Calu3 (cell line): ENCODE results near the gene EDA. TPM values are rescaled to one million over a fixed set of nuclear protein-coding genes. Genes with fewer than 3 reads are reported as not detected.

Experiments used
- BruUV-seq: library from RNA; stranded (reverse); fragments of 400-500 nt; replicated peaks from 2 replicates; lab custom pipeline; 2021; lab: Mats Ljungman, UMichigan
- CTCF ChIA-PET: fragments of 300-600 bp; sonication (Branson Sonifier 250); formaldehyde crosslinking; loops from one replicate; lab custom pipeline; 2022; ENCODE audit warnings: antibody characterized with exemption; lab: Charles Lee
- DNase-seq: peaks from one replicate; pipeline ENCODE4 v3.0.0; 2022
- H3K27ac Mint-ChIP-seq: one replicate; pipeline ENCODE4 v1.8.0; 2022; ENCODE audit warnings: mixed read lengths; ENCODE audit not compliant: unreplicated experiment
- H3K27me3 Mint-ChIP-seq: one replicate; pipeline ENCODE4 v1.8.0; 2022; ENCODE audit warnings: mixed read lengths; ENCODE audit not compliant: unreplicated experiment
- H3K36me3 Mint-ChIP-seq: one replicate; pipeline ENCODE4 v1.8.0; 2022; ENCODE audit warnings: mild to moderate bottlenecking, moderate library complexity, mixed read lengths; ENCODE audit not compliant: insufficient read depth, unreplicated experiment
- H3K4me1 Mint-ChIP-seq: one replicate; pipeline ENCODE4 v1.8.0; 2022; ENCODE audit warnings: mild to moderate bottlenecking, low read depth, mixed read lengths; ENCODE audit not compliant: unreplicated experiment
- H3K4me3 Mint-ChIP-seq: one replicate; pipeline ENCODE4 v1.8.0; 2022; ENCODE audit warnings: mild to moderate bottlenecking, low read depth, moderate library complexity, mixed read lengths; ENCODE audit not compliant: unreplicated experiment
- H3K9me3 Mint-ChIP-seq: one replicate; pipeline ENCODE4 v1.8.0; 2022; ENCODE audit warnings: low read depth, mixed read lengths; ENCODE audit not compliant: unreplicated experiment
- intact Hi-C: fragments of 100-400 bp; cut with micrococcal nuclease; formaldehyde crosslinking; loops from one replicate; pipeline ENCODE4 v1.10.0; 2022; ENCODE audit not compliant: unreplicated experiment
- total RNA-seq: library from RNA; stranded (reverse); gene quantifications from 2 replicates; pipeline ENCODE4 v1.2.3, GENCODE V29; 2022
- TF ChIP-seq, protein P1 (sequence below): fragments of 200-600 bp; IDR thresholded peaks from one replicate; pipeline ENCODE4 v1.8.0; 2022; ENCODE audit warnings: antibody characterized with exemption; ENCODE audit not compliant: unreplicated experiment

Gene EDA
- total RNA-seq, 1 experiment from 2014 or later: 5.7 TPM

DNA sequence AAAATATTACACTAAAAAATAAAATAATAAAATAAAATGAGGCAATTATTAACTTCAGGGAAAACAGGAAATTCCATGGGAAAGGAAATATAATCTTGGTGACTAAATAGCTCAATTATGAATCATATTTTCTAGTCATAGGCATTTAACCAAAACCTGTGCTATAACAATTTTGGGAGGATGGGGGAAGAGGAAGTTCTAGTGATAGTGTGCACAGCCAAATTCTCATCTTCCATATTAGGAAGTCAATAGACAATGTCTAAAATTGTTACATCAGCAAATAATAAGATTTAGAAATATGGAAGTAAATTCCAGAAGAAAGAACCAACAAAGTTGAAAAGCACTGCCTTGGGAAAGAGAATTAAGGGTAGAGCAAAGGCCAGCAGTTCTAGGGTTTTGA is 431.1 kb downstream of the EDA start:
- TF ChIP-seq, protein P1, sequence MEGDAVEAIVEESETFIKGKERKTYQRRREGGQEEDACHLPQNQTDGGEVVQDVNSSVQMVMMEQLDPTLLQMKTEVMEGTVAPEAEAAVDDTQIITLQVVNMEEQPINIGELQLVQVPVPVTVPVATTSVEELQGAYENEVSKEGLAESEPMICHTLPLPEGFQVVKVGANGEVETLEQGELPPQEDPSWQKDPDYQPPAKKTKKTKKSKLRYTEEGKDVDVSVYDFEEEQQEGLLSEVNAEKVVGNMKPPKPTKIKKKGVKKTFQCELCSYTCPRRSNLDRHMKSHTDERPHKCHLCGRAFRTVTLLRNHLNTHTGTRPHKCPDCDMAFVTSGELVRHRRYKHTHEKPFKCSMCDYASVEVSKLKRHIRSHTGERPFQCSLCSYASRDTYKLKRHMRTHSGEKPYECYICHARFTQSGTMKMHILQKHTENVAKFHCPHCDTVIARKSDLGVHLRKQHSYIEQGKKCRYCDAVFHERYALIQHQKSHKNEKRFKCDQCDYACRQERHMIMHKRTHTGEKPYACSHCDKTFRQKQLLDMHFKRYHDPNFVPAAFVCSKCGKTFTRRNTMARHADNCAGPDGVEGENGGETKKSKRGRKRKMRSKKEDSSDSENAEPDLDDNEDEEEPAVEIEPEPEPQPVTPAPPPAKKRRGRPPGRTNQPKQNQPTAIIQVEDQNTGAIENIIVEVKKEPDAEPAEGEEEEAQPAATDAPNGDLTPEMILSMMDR: no peak
- no peaks in the 10 kb centered on the region for H3K36me3 Mint-ChIP-seq
- intact Hi-C loops: no loop called here
- H3K9me3 Mint-ChIP-seq: no peaks in the 10 kb centered on the region
- DNase-seq: no peak
- CTCF ChIA-PET: interaction anchor here (0.5 to 1.0 kb wide), 2 partner anchors 16 to 92 kb away, joined by 4 to 5 read pairs; no protein-coding TSS in a partner anchor
- H3K4me3 Mint-ChIP-seq: no peak overlapping the region
- no TSS peak for BruUV-seq
- no peaks in the 10 kb centered on the region for H3K27me3 Mint-ChIP-seq
- no peak overlapping the region for H3K27ac Mint-ChIP-seq
- H3K4me1 Mint-ChIP-seq: peaks cover 48% of the 10 kb centered on the region

DNA sequence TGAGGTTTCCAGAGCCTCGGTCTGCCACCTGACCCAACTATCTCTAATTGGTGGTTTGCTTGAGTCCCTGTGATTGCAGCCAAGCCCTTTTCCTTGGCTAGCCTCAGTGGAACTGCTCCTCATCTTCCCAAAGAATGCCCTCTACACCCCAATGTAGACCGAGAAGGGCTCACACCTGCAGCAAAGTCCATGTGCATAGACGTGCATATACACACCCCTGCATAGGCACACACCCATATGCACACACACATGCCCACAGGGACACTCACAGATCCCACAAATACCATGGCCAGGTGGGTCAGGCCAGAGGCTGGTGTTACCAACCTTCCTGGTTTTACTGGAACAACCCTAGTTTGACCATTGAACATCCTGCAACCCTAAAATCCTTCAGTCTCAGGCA is 433.5 kb downstream of the EDA start:
- no peak for DNase-seq
- Mint-ChIP-seq H3K27me3 (no peaks in the 10 kb centered on the region), H3K9me3 (no peaks in the 10 kb centered on the region), H3K4me3 (no peak overlapping the region), H3K4me1 (peaks cover 30% of the 10 kb centered on the region), H3K36me3 (no peaks in the 10 kb centered on the region), H3K27ac (no peak overlapping the region)
- TF ChIP-seq, protein P1: no peak
- CTCF ChIA-PET: no interaction called here
- BruUV-seq: no TSS peak
- intact Hi-C loops: no loop called here

DNA sequence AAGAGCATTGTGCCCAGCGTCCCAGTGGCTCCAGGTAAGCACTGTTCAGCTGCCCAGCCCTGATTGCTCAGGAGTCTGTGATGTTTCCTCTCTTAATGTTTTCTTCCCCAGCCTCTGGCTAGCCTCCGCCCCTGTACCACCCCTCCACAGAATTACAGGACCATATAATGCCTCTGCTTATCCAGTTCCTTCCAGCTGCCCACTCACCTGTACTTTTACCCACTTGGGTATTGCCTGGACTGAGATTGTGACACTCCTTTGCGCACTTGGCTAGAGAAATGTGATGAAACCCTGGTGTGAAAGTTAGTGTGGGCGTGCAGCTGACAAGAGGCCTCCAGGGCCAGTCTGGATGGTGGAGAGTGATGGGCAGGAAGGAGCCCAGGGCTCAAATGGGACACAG is 434.0 kb downstream of the EDA start, which contains the start of gene AWAT2:
TSS of gene AWAT2 (minus strand) at position 14 of the 400 bp plus-strand sequence. CDS start at position 8, 6 bp downstream.
- TF ChIP-seq, protein P1: no peak
- CTCF ChIA-PET: no interaction called here
- DNase-seq: no peak
- BruUV-seq: no TSS peak
- H3K4me1 Mint-ChIP-seq: peaks cover 24% of the 10 kb centered on the region
- no peak within 1 kb of the TSS for H3K4me3 Mint-ChIP-seq
- no peaks in the 10 kb centered on the region for H3K36me3 Mint-ChIP-seq
- no peaks in the 10 kb centered on the region for H3K27me3 Mint-ChIP-seq
- intact Hi-C loops: no loop called here
- no peak within 1 kb of the TSS for H3K27ac Mint-ChIP-seq
- H3K9me3 Mint-ChIP-seq: no peaks in the 10 kb centered on the region

DNA sequence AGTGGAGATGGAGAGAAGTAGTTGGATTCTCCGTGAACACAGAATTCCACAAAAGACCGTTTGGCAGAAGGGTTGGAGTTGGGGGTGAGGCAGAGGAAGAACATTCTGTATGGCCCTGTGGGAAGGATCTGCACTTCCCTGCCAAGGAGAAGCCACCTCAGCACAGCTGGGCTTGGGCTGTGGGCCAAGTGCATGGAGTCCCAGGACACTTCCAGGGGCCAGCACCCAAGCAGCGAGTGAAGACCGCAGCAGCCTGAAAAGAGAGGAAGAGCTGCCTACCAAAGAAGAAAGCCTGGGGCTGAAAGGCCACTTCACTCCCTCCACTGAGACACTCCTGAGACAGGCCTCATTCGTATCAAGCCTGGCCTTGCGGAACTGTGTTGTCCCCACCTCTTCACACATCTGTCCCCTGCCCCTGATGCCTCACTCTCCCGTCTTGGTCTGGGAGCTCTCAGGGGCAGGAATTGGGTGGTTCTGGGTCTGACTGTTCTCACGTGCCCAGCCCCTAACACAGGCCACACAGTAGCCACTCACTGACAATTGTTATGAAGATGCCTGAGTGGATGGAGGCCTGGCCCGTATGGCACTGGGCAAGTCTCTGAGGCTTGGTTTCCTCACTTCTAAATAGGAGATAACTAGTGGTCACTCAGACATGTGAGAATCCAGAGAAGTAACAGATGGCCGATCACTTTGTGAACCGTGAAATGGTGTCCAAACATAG is 437.1 kb downstream of the EDA start:
- H3K36me3 Mint-ChIP-seq: no peaks in the 10 kb centered on the region
- intact Hi-C loops: loop anchor here (1.0 kb wide), 1 partner anchor 12 kb away; no protein-coding TSS in a partner anchor
- peaks cover 8% of the 10 kb centered on the region for H3K4me1 Mint-ChIP-seq
- no peak for DNase-seq
- no peaks in the 10 kb centered on the region for H3K27me3 Mint-ChIP-seq
- TF ChIP-seq, protein P1: no peak
- H3K9me3 Mint-ChIP-seq: no peaks in the 10 kb centered on the region
- CTCF ChIA-PET: no interaction called here
- no peak overlapping the region for H3K27ac Mint-ChIP-seq
- BruUV-seq: no TSS peak
- no peak overlapping the region for H3K4me3 Mint-ChIP-seq
